GM21381 (cell line): ENCODE results near the gene ADSS1.
"Not testable (repeated sequence)": the region's sequence is repeated elsewhere in the genome, so short reads cannot be mapped to it uniquely, and the experiment has no call there.

ENCODE experiments used
- ATAC-seq: cut with Tn5 transposase; IDR thresholded peaks from one replicate; pipeline ENCODE4 v1.9.1; 2021; ENCODE audit warnings: mild to moderate bottlenecking, moderate library complexity; ENCODE audit not compliant: unreplicated experiment

The ADSS1 gene

DNA sequence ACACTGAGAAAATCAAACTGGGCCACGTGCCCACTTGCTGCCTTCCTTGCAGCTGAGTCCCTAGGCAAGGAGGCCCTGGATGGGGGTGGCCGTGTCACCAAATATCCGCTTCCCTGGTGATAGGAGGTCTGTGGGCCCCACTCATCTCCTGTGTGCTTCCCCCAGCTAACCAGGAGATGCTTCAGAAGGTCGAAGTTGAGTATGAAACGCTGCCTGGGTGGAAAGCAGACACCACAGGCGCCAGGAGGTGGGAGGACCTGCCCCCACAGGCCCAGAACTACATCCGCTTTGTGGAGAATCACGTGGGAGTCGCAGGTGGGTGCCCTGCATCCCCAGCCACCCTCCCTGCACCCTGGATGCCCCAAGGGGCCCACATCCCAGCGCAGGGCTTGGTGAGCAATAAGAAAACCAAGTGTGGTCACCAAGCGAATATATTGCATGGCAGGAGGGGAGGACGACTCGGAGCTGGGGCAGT, 22.1 kb downstream of the ADSS1 start:
- no peak for ATAC-seq

DNA sequence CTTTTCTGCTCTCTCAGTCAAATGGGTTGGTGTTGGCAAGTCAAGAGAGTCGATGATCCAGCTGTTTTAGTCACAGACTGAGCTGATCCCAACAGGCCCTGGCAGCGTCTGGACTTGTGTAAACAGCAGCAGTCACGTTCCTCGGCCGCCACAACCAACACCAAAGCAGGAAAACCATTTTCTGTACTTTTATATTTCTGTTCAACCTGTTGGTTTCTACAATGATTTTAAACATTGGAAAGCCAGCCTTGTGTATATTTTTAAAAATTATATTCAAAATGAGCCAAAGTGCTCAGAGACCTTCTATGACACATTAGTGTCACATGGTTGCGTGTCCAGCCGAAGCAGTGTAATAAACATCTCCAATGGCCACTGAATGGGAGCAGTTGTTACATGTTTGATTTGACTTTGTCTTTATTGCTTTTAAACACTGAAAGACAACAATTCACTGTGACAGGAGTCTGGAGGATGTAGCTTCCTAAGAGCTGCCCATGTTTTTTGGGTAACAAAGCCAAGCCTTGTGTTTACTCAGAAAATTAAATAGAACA, 23.0 kb downstream of the ADSS1 start:
- no peak for ATAC-seq

DNA sequence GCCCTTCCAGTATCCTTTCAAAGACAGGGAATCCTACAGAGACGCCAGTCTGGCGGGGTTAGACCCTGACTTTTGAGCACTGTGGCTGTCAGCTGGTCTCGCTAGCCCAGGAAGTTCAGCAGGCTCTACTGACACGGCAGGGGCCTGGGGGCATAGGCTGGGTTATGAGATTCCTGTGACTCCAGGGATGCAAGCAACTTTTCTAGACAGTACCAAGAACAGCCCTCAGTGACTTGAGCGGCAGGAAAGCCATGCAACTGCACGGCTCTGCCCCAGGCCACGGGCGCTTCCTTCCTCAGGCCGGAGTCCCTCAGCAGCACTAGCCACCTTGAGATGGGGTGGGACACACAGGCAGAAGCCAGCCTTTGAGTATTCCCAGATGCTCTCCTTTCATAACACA, 23.8 kb downstream of the ADSS1 start:
- ATAC-seq: no peak

DNA sequence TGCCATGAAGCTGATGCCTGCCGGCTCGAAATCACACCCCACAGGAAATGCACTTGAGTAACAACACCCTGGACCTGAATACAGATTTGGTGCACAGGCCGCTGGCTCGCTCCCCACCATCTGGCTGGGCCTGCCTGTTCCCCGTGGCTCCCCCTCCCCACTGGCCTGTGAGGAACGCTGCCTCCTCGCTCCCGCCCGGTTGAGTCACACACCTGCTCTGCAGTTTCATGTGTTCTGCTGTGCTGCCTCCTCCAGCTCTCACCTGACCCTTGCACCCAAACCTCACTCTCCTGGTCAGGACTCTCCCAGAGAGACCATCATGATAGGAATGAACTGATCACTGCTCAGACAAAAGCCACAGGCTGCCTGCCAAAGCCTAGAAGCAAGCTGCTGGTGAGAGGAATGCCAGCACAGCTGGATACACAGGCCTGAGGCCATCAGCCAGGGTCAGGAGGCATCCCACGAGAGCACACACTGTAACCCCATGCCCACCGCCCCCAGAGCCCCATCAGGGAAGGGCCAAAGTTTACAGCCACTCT, 25.2 kb downstream of the ADSS1 start:
- ATAC-seq: no peak

DNA sequence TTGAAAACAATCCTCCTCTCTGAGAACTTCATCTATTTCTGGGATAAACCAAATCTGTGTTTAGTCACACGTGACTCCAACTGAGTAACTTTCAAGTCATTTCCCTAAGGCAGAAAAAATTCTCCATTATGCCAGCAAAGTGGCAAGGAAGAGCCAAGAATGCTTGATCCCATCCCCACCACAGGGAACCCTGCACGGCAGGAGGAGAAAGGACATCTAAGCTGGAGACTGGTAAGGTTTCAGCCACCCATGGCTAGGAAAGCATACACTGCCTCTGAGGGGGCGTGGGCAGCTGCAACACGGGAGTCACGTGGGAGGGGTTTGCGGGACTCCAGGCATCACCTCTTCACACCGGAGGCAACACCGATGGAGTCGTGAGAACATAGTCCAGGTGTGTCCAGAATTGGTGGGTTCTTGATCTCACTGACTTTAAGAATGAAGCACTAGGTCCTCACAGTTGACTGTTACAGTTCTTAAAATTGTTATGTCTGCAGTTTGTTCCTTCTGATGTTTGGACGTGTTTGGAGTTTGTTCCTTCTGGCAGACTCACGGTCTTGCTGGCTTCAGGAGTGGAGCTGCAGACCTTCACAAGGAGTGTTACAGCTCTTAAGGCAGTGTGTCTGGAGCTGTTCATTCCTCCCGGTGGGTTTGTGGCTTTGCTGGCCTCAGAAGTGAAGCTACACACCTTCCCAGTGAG, 26.2 kb downstream of the ADSS1 start:
- no peak for ATAC-seq

DNA sequence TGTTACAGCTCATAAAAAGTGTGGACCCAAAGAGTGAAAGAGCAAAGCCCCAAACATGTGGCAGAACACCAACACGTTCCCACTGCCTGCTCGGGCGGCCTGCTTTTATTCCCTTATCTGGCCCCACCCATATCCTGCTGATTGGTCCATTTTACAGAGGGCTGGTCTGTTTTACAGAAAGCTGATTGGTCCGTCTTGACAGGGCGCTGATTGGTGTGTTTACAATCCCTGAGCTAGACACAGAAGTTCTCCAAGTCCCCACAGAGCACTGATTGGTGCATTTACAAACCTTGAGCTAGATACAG, 26.7 kb downstream of the ADSS1 start:
- not testable (repeated sequence) for ATAC-seq

DNA sequence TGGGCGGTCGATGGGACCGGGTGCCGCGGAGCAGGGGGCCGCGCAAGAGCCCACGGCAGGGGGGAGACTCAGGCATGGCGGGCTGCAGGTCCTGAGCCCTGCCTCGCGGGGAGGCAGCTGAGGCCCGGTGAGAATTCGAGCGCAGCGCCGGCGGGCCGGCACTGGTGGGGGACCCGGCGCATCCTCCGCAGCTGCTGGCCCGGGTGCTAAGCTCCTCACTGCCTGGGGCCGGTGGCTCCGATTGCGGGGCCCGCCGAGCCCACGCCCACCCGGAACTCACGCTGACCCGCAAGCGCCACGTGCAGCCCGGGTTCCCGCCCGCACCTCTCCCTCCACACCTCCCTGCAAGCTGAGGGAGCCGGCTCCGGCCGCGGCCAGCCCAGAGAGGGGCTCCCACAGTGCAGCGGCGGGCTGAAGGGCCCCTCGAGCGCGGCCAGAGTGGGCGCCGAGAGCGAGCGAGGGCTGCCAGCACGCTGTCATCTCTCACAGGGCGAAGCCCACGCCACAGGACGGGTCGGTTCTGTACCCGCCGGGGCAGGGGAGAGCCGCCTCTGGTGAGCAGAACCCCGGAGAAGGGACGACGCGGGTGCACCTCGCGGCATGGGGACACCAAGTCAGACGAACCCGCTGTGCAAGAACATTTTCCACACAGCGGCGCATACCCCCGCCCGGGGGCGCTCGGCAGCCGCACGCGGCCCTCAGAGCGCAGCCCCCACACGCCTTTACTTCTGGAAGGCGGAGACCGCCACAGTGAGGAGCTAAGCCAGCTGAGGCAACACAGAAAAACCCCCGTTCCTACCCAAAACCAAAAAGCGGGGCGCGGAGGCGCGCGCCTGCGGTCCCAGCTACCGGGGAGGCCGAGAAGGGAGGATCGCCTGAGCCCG, 27.8 kb downstream of the ADSS1 start:
- no peak for ATAC-seq

DNA sequence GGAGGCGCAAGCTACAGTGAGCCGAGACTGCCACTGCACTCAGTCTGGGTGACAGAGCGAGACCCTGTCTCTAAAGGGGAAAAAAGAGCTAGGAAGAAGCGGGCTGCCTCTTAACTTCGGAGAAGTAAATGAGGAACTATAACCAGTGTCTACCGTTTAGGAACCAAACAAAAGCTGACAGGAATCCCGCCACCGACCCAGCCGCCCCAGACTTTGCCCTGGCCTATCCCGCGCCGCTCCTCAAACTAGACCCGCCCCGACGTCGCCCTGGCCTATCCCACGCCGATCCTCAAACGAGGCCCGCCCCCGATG, 28.4 kb downstream of the ADSS1 start:
- ATAC-seq: peak; percentile 0

DNA sequence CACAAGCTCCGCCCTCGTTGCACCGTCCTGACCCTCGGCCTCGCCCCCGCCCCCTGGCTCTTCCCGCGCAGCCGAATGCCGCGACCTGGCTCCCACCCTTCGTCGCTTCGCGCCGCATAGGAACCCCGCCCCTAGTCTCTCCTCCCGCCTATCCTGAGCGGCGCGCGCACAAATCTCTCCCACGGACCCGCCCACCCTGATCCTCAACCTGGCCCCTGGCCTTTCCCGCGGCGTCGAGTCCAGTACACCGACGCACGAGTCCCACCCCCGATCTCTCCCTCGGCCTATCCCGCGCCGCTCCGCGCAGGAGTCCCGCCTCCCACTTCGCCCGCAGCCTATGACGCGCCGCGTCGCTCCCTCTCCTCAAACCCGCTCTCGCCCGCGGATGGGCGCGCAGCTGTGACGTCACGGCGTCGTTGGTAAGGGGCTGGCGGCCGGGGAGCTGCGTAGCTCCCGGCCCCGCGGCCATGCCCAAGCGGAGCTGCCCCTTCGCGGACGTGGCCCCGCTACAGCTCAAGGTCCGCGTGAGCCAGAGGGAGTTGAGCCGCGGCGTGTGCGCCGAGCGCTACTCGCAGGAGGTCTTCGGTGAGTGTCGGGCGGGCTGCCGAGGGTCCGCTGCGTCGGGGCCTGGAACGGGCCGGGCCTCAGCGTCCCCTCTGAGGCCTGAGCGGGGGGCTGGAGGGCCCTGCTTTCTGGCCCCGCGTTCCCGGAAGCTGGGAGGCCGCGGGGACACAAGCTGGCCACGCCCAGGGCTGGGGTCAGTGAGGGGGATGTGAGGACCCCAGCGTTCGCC, 28.9 kb downstream of the ADSS1 start, which contains the start of gene SIVA1:
Gene SIVA1 (plus strand): TSS at position 413 of the 793 bp plus-strand sequence. CDS start 55 bp downstream, at position 468.
- ATAC-seq: peak; percentile 89

DNA sequence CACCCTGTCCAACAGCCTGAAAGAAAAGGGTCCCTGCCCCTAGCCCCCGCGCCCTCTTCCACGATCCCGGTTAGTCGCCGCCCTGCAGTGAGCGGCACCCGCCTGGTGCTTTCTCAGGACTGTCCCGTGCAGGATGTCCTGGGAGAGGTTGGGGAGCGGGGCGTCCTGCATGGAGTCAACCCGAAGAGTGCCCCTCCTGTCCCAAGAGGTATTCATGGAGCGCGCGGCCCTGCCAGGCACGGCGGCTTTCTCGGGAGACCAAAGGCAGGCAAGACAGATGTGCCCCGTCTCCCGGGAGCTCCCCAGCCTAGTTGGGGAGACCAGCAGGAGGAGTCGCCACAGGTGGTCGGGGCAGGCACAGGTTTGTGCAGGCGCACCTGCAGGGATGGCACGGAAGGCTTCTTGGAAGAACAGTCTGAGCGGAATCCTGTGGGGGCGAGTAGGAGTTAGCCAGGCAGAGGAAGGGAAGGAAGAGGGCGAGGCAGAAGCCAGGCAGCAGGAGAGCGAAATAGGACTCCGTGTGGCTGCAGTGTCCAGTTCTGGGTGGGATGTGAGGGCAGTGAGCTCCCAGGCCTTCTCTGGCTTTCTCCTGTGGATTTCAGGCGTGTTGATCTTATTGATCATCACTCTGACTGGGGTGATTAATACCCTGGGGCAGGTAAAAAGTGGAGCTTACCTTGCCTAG, 29.6 kb downstream of the ADSS1 start:
- no peak for ATAC-seq

DNA sequence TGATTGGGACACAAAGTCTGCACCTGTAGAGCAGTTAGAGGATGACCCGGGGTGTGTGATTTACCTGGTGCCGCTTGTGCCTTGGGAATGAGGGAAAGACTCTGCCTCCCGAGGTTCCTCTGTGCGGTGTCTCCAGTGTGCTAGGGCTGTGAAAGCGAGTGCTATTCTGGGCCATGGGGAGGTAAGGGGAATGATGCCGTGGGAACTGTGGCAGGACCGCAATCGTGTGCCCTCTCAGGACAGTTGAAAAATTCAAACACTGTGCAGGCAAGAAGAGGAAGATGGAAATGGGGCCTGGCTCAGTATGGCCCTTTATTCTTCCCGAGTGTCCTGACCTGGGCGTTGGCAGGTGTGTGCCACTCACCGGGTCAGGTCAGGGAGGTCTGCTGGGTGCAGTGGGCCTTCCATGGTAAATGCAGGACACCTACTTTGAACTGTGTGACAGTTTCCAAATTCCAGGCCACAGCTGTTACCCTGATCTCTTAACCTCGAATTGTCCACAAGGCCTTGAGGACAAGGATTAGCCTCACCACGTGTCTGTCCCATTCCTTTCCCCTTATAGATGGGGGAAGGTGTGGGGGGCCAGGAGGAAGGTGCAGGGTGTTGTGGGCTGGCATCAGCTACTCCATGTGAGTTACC, 30.3 kb downstream of the ADSS1 start:
- no peak for ATAC-seq

DNA sequence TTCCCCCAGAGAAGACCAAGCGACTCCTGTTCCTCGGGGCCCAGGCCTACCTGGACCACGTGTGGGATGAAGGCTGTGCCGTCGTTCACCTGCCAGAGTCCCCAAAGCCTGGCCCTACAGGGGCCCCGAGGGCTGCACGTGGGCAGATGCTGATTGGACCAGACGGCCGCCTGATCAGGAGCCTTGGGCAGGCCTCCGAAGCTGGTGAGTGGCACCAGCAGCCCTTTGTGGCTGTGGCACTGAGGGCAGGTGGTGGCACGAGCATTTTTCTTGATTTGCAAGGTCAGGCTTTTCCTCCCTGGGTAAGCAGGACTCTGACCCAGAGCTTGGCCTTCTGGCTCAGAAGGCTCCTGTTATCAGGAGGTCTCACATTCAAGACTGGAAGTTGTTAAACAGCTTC, 31.6 kb downstream of the ADSS1 start:
- no peak for ATAC-seq

DNA sequence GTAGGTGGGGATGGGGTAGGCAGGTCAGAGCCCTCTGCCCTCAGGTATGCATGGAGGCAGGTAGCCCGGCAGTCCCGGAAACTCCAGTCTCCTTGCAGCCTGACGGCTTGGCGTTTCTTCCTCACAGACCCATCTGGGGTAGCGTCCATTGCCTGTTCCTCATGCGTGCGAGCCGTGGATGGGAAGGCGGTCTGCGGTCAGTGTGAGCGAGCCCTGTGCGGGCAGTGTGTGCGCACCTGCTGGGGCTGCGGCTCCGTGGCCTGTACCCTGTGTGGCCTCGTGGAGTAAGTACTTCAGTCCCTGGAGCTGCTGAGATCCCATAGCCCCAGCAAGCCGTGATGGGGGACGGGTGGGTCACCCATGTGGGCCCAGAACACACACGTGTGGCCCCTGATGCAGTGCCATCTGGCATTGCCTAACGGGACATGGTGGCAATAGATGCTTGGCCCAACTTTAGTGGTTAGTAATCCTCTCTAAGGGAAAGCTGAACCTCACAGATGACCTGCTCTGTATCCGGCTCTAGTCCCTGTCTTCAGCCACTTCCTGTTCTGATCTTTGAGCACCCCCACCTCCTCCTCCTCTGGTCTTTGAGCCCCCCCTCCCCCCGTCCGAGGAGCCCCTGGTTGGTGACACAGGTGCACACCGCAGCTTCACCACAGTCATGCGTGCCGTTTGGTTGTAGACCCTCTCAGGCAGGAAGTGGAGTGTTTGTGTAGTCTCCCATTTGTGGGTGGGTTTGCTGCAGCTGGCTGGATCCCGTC, 32.6 kb downstream of the ADSS1 start:
- no peak for ATAC-seq

DNA sequence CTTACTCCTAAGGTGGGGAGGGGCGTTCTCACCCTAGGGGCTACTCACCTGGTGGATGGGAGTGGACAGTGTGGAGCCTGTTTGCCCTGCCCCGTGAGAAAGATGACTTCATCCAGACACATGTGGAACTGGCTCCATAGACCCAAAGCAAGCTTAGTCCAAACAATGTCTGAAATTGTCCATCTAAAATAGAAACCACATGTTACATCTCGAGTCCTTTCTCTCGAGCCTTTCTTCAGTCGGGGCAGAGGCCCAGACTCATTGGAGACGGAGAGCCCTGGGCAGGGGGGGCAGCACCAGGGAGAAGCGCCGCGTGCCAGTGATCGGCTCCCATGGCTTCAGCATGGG, 33.2 kb downstream of the ADSS1 start:
- no peak for ATAC-seq

DNA sequence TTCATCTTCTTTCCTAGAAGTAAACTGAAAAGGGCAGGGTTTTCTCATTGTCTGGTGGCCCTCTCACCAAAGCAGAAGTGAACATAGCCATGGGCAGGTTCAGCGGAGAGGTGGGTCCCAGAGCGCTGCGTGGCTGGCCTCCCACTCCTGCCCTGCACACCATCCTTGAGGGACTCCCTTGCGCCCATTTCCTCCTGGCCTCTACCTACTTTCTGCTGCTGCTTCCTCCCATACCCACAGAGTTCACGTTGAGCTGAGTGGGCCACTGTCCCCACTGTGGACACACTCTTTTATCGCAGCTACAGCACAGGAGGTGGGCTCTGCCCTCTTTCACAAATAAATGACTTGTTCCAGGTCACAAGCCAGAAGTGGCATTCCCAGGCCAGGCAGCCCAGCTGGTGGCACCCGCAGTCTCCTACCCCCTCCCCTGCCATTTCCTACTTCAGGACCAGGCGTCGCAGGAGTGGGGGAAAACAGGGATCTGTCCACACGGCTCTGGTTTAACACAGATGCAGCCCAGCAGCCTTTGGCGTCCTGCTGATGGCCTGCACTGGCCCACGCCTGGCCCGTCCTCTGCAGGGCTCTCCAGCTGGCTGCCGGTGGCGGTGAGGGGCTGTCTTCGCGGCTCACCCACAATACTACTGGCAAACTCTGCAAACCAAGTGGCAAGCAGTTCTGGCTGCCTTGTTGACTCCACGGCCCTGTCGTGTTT, 33.8 kb downstream of the ADSS1 start:
- ATAC-seq: no peak

DNA sequence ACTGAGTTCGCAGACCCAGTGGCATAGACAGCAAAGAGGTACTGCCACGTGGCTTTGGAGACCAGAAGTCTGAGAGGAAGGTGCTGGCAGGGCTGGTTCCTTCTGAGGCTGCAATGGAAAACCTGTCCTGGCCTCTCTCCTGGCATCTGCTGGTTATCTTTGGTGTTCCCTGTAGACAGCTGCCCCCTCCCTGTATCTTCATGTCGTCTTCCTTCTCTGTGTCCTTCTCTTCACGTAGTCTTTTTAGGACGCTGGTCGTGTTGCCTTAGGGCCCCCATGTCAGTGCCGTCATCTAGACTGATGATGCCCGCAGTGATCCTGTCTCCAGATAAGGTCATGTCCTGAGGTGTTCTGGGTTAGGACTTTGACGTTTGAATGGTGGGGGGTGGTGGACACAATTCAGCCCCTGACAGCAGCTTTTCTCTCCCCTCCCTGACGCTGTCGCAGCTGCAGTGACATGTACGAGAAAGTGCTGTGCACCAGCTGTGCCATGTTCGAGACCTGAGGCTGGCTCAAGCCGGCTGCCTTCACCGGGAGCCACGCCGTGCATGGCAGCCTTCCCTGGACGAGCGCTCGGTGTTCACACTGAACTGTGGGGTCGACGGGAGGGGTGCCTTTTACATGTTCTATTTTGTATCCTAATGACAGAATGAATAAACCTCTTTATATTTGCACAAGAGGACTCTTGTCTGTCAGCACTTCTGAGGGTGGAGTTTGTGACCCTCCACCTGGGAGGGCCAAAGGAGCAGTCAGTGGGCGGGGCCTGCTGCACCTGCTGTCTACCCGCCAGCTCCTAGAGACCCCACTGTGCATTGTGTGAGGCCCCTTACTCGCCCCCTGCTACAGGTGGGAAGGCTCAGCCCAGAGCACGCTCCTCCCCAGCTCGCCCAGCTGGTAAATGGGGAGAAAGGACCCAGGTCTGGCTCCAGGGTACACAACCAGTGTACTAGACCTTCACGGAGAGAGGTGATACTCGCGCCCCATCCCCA, 35.2 kb downstream of the ADSS1 start:
- no peak for ATAC-seq

DNA sequence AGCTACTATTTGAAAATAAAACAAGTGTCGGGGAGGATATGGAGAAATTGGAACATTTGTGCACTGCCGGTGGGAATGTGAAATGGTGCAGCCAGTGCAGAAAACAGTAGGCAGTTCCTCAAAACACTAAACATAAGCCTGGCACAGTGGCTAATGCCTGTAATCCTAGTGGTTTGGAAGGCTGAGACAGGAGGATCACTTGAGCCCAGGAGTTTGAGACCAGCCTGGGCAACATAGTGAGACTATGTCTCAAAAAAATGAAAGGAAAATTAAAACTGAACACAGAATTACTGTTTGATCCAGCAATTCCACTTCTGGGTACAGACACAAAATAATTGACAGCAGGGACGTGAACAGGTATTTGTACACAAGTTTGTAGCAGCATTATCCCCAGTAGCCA, 41.5 kb downstream of the ADSS1 start:
- no peak for ATAC-seq
